ENCODE data around the gene SUSD4.
A peak's percentile ranks its signal among the peaks of the same experiment; 100 is the strongest.

SUSD4 gene

DNA sequence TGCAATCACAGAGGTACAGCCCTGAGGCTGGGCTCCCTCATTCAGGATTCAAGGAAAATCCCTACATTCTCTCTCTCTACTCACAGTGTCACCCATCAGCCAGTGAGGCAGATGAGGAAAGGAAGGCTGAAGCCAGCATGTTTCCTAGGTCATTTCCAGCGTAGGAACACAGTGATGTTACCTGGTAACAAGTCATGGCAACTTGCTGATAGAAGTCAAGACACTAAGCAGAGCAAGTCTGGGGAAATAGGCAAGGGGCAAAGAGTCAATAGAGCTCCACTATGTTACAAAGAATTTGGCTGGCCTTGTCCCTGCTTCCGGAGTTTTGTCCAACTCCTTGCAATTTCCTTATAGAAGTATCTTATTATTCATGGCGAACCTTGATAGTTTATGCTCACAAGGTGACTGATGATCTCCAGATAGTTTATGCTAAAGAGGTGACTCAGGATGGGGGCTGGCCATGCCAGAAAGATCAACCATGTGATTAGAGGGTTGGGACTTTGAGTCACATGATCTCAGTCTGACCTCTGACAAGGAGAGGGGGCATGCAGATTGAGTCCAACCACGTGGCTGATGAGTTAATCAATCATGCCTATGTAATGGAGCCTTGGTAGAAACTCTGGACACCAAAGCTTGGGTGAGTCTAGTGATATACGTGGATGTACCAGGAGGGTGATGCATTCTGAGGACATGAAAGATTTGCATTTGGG lies 51.1 kb downstream of the SUSD4 start:
- TF ChIP-seq Cebpa-rat (IDR thresholded peaks at IDR 0.05) = no peak
- no peaks in the 10 kb centered on the region for H3K36me3 ChIP-seq
- no peaks in the 10 kb centered on the region for H4K20me1 ChIP-seq
- no peak overlapping the region for H3K4me2 ChIP-seq
- H3K9ac ChIP-seq = no peak overlapping the region
- H3K4me3 ChIP-seq = no peak overlapping the region
- H3K27ac ChIP-seq = no peak overlapping the region
- H3K9me3 ChIP-seq (replicated peaks in 1 of 11) = peaks cover 0 to 4% (median 0%) of the 10 kb centered on the region in 11 experiments; a peak in 1 of 22 replicates
- no peaks in the 10 kb centered on the region for H3K4me1 ChIP-seq
- no peaks in the 10 kb centered on the region for H3K27me3 ChIP-seq

DNA sequence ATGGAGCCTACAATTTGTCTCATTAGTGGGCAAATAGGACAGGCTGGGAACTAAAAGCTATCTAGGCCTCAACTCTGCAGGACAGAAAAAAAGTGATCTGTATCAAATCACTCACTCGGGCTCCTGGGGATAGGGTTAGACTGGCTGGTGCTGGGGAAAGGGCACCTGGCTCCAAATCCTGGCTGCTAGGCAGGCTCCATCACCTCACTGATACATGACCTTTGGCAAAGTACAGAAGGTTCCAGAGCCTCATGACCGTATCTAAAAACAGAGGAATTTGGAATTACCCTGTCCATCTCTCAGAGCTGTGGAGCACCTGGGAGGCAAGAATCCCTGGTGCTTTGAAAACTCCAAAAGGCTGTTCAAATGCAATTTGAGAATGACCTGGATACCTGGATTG lies 51.7 kb downstream of the SUSD4 start:
- Histone ChIP-seq H3K36me3 (no peaks in the 10 kb centered on the region), H3K27ac (no peak overlapping the region), H4K20me1 (no peaks in the 10 kb centered on the region), H3K27me3 (no peaks in the 10 kb centered on the region), H3K4me2 (no peak overlapping the region), H3K9me3 (replicated peaks in 1 of 11) (peaks cover 0 to 2% (median 0%) of the 10 kb centered on the region in 11 experiments; a peak in 1 of 22 replicates), H3K4me3 (no peak overlapping the region), H3K4me1 (no peaks in the 10 kb centered on the region), H3K9ac (no peak overlapping the region)
- TF ChIP-seq Cebpa-rat (IDR thresholded peaks at IDR 0.05) = no peak

DNA sequence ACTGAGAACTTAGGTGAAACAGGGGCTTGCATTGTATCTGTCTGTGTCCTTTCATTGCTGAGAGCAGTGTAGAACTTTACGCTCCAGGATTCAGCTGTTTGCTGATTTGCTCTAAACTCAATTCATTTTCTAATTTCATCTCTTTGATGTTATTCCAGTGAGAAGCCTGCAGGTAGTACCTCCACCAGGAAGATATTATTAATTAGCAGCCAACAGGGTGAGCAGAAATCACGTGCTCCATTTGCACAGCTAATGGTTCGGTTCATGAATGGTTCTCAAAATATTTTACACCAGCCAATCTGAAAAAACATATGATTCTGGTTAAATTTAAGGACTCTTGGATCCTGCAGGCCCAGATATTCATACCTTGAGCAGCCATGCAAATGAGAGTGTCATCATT lies 52.1 kb downstream of the SUSD4 start:
- H3K4me1 ChIP-seq = no peaks in the 10 kb centered on the region
- no peak overlapping the region for H3K27ac ChIP-seq
- no peaks in the 10 kb centered on the region for H3K36me3 ChIP-seq
- no peak overlapping the region for H3K4me3 ChIP-seq
- no peaks in the 10 kb centered on the region for H3K27me3 ChIP-seq
- no peak for TF ChIP-seq Cebpa-rat (IDR thresholded peaks at IDR 0.05)
- peaks cover 0 to 2% (median 0%) of the 10 kb centered on the region in 11 experiments; a peak in 1 of 22 replicates for H3K9me3 ChIP-seq (replicated peaks in 1 of 11)
- H3K9ac ChIP-seq = no peak overlapping the region
- no peaks in the 10 kb centered on the region for H4K20me1 ChIP-seq
- no peak overlapping the region for H3K4me2 ChIP-seq

DNA sequence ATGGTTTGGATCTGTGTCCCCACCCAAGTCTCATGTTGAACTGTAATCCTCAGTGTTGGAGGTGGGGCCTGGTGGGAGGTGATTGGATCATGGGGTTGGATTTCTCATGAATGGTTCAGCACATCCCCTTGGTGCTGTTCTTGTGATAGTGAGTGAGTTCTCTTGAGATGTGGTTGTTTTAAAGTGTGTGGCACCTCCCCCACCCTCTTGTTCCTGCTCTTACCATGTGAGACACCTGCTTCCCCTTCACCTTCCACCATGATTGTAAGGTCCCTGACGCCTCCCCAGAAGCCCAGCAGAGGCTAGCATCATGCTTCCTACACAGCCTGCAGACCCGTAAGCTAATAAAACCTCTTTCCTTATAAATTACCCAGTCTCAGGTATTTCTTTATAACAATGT lies 55.8 kb downstream of the SUSD4 start:
- Histone ChIP-seq H3K27me3 (no peaks in the 10 kb centered on the region), H3K27ac (no peak overlapping the region), H3K4me2 (no peak overlapping the region), H3K9me3 (replicated peaks in 1 of 11) (peaks cover 13 to 18% (median 14%) of the 10 kb centered on the region in 11 experiments), H4K20me1 (no peaks in the 10 kb centered on the region), H3K36me3 (no peaks in the 10 kb centered on the region; a peak in 1 of 22 replicates), H3K4me1 (peaks cover 0 to 18% (median 12%) of the 10 kb centered on the region in 10 experiments; a peak in 12 of 20 replicates), H3K9ac (no peak overlapping the region), H3K4me3 (no peak overlapping the region)
- no peak for TF ChIP-seq Cebpa-rat (IDR thresholded peaks at IDR 0.05)

DNA sequence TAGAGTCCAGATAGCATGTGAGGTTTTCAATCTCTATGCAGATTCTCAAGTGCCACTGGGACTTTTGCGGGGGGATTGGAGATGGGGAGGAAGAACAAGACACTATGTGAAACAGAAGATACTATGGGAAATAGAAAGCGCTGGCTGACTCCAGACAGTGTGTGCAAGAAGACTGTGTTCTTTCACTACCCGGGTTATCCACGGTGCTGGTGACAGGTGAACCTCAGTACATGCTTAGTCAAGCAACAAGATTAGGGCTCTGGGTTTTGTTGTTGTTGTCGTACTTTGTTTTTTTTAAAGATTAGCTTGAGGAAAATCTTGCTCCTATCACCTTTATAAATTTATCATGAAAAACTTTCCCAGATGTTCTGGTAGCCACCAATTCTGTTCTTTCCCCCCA lies 56.4 kb downstream of the SUSD4 start:
- Histone ChIP-seq H3K27ac (no peak overlapping the region), H3K4me2 (no peak overlapping the region), H3K4me1 (peaks cover 0 to 18% (median 12%) of the 10 kb centered on the region in 10 experiments; a peak in 12 of 20 replicates), H3K9me3 (replicated peaks in 1 of 11) (peaks cover 19 to 24% (median 20%) of the 10 kb centered on the region in 11 experiments), H3K36me3 (no peaks in the 10 kb centered on the region; a peak in 1 of 22 replicates), H3K9ac (no peak overlapping the region), H3K27me3 (no peaks in the 10 kb centered on the region), H3K4me3 (no peak overlapping the region), H4K20me1 (no peaks in the 10 kb centered on the region)
- no peak for TF ChIP-seq Cebpa-rat (IDR thresholded peaks at IDR 0.05)

DNA sequence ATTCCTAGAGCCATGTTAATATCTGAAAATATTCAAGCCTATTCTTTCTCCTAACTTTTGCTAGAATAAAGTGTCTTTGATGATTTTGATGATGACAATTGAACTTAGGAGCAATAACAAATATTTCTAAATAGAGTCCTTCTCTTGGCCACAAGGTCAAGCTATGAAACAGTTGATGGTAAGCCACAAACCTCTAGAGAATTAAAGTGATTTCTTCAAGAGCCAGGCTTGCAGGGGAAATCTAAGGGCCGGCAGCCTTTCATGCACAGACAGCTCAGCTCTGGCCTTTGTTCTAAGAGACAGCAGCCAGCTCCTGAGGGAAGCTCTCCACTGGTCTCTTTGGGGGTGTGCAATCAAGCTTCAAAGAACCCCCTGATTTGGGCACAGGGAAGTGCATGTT lies 59.0 kb downstream of the SUSD4 start:
- H3K9ac ChIP-seq = no peak overlapping the region
- H3K4me2 ChIP-seq = peak overlapping the region in 8 of 11 experiments; percentile 47 to 72 (median 57); a peak in 17 of 22 replicates
- H3K27ac ChIP-seq = no peak overlapping the region; a peak in 1 of 22 replicates
- H3K27me3 ChIP-seq = no peaks in the 10 kb centered on the region
- H3K36me3 ChIP-seq = no peaks in the 10 kb centered on the region; a peak in 1 of 22 replicates
- H3K4me3 ChIP-seq = no peak overlapping the region
- peaks cover 0 to 19% (median 12%) of the 10 kb centered on the region in 10 experiments; a peak in 12 of 20 replicates for H3K4me1 ChIP-seq
- H4K20me1 ChIP-seq = no peaks in the 10 kb centered on the region
- TF ChIP-seq Cebpa-rat (IDR thresholded peaks at IDR 0.05) = peak in 1 of 11 experiments; percentile 29; a peak in 1 of 22 replicates
- H3K9me3 ChIP-seq (replicated peaks in 1 of 11) = peaks cover 23 to 31% (median 27%) of the 10 kb centered on the region in 11 experiments

DNA sequence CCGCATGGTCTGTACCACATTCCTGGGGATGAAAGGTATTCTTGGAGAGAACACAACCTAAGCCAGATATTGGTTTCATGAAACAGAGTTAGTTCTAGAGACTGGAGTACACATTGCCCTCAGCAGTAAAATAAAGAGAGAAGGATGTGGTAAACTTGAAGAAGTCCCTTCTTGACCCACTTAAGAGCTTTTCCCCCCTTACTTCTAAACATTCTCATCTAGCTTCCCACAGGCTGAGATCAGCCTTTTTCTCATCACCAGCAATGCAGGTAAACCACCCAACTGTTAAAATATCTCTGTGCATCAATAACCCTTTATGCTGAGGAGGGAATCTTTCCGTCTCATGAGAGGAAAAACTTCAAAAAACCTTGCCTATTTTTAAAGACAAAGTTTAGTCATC lies 62.6 kb downstream of the SUSD4 start:
- H3K4me1 ChIP-seq = peaks cover 0 to 19% (median 12%) of the 10 kb centered on the region in 10 experiments; a peak in 12 of 20 replicates
- no peak overlapping the region for H3K27ac ChIP-seq
- no peaks in the 10 kb centered on the region; a peak in 1 of 22 replicates for H3K36me3 ChIP-seq
- peaks cover 23 to 36% (median 28%) of the 10 kb centered on the region in 11 experiments for H3K9me3 ChIP-seq (replicated peaks in 1 of 11)
- no peak for TF ChIP-seq Cebpa-rat (IDR thresholded peaks at IDR 0.05)
- H3K4me2 ChIP-seq = no peak overlapping the region
- no peaks in the 10 kb centered on the region for H4K20me1 ChIP-seq
- H3K9ac ChIP-seq = no peak overlapping the region
- no peak overlapping the region for H3K4me3 ChIP-seq
- H3K27me3 ChIP-seq = no peaks in the 10 kb centered on the region

DNA sequence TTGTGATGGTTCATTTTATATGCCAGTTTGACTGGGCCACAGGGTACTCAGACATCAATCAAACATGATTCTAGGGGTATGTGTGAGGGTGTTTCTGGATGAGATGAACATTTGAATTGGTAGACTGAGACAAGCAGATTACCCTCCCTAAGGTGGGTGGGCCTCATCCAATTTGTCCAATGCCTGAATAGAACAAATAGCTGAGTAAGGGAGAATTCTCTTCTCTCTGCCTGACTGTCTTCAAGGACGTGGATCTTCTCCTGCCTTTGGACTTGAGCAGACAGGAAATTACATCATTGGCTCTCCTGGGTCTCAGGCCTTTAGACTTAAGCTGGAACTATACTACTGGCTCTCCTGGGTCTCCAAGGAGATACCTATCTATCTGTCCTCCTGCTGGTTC lies 64.4 kb downstream of the SUSD4 start:
- no peak overlapping the region for H3K9ac ChIP-seq
- H3K4me2 ChIP-seq = no peak overlapping the region
- H3K9me3 ChIP-seq (replicated peaks in 1 of 11) = peaks cover 23 to 41% (median 28%) of the 10 kb centered on the region in 11 experiments
- TF ChIP-seq Cebpa-rat (IDR thresholded peaks at IDR 0.05) = no peak
- H3K27ac ChIP-seq = no peak overlapping the region
- no peaks in the 10 kb centered on the region for H3K27me3 ChIP-seq
- H3K4me3 ChIP-seq = no peak overlapping the region
- H3K4me1 ChIP-seq = 0 out of 20 replicates have a peak, but pooled peaks cover 0 to 5% (median 0%) of the 10 kb centered on the region in 10 experiments
- no peaks in the 10 kb centered on the region for H4K20me1 ChIP-seq
- no peaks in the 10 kb centered on the region; a peak in 1 of 22 replicates for H3K36me3 ChIP-seq

DNA sequence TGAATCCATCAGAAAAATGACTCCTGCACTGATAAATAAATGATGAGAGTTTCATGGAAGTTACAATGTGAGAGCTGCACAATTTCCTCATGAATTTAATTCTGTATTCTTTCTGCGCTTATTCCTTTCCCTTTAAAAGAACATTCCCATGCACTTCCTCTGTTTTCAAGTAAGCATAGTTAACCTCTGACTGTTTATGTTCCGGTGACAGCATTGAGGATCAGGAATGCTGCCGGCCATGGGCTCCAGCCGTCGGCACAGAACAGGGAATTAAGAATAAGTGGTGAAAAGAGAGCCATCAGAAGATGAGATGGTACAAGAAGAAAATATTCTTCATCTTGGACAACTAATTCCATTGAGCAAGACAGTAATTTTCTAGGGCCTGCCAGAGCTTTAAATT lies 65.3 kb downstream of the SUSD4 start:
- Histone ChIP-seq H3K9me3 (replicated peaks in 1 of 11) (peaks cover 16 to 33% (median 20%) of the 10 kb centered on the region in 11 experiments), H3K4me2 (no peak overlapping the region), H3K27ac (no peak overlapping the region), H3K4me1 (0 out of 20 replicates have a peak, but pooled peaks cover 0 to 5% (median 0%) of the 10 kb centered on the region in 10 experiments), H4K20me1 (no peaks in the 10 kb centered on the region), H3K27me3 (no peaks in the 10 kb centered on the region), H3K9ac (no peak overlapping the region), H3K36me3 (no peaks in the 10 kb centered on the region; a peak in 1 of 22 replicates), H3K4me3 (no peak overlapping the region)
- no peak for TF ChIP-seq Cebpa-rat (IDR thresholded peaks at IDR 0.05)
